Tibial nerve (tissue), 4 donors: Measurements from ENCODE around the gene SF3B4. TPM values are rescaled to one million over a fixed set of nuclear protein-coding genes. Genes with fewer than 3 reads are reported as not detected.

Source experiments
- DNase-seq, 2 donors: peaks; one replicate each; pipeline ENCODE4 v3.0.0-alpha.2; 2019; ENCODE audit warnings: low spot score in 2 of 2
- H3K27ac ChIP-seq, 4 donors: fragments of 200-600 bp; sonication (generic) in 3 of 4; one replicate each; pipeline ENCODE4 v1.5.1; 2017 to 2019; ENCODE audit warnings: mild to moderate bottlenecking in 1 of 4
- H3K27me3 ChIP-seq, 2 donors: fragments of 200-600 bp; sonication (generic) in 1 of 2; one replicate each; pipeline versions ENCODE4 v1.5.1 to v1.6.0; 2017 to 2019
- H3K36me3 ChIP-seq, 3 donors: fragments of 200-600 bp; sonication (generic); one replicate each; pipeline ENCODE4 v1.5.1; 2018 to 2019
- H3K4me1 ChIP-seq, 4 donors: fragments of 200-600 bp; sonication (generic) in 3 of 4; one replicate each; pipeline ENCODE4 v1.5.1; 2017 to 2019
- H3K4me3 ChIP-seq, 4 donors: fragments of 200-600 bp; sonication (generic) in 3 of 4; one replicate each; pipeline ENCODE4 v1.5.1; 2017 to 2019; ENCODE audit warnings: mild to moderate bottlenecking in 1 of 4, moderate library complexity in 1 of 4
- H3K9me3 ChIP-seq, 4 donors: fragments of 200-600 bp; sonication (generic) in 3 of 4; one replicate each; pipeline ENCODE4 v1.5.1; 2017 to 2019
- CTCF ChIP-seq, 5 experiments: fragments of 200-600 bp in 3 of 5; fragments of 450-650 bp in 2 of 5; sonication (generic) in 3 of 5; IDR thresholded peaks; one replicate each; pipeline ENCODE4 v1.5.1; 2016 to 2019; ENCODE audit warnings: antibody characterized with exemption in 5 of 5, mild to moderate bottlenecking in 3 of 5, moderate library complexity in 2 of 5
- EP300 ChIP-seq, 2 donors: sonication (generic); formaldehyde crosslinking; IDR thresholded peaks; one replicate each; pipeline ENCODE4 v1.6.1; 2017; ENCODE audit warnings: antibody characterized with exemption in 2 of 2, mild to moderate bottlenecking in 1 of 2
- POLR2A ChIP-seq, 2 donors: fragments of 450-650 bp; IDR thresholded peaks; one replicate each; pipeline ENCODE4 v1.6.1; 2017; ENCODE audit warnings: antibody characterized with exemption in 2 of 2, mild to moderate bottlenecking in 2 of 2, moderate library complexity in 2 of 2
- WGBS, 2 donors: methylation state at CpG; one replicate each; pipeline ENCODE4 v1.1.5; 2018; 5-methylcytosine and 5-hydroxymethylcytosine counted together
- total RNA-seq, 4 donors: library from RNA; depleted of rRNA; stranded (reverse); fragments of >200 nt; gene quantifications; one replicate each; pipeline ENCODE4 v1.1.0, GENCODE V29; 2016

SF3B4 gene
- 10 to 100 TPM in 2 of 4 donors, 1 to 10 TPM in 2; 6.3 to 14.3 (median 9.7) TPM for total RNA-seq

- peak; percentile 88 to 94 for DNase-seq
- Histone ChIP-seq H3K9me3 (no peaks in the 10 kb centered on the region), H3K27me3 (no peaks in the 10 kb centered on the region), H3K4me3 (peak within 1 kb of the TSS; percentile 65 to 89 (median 78)), H3K4me1 (peaks cover 0 to 35% (median 18%) of the 10 kb centered on the region in 4 donors), H3K36me3 (peaks cover 3 to 74% (median 24%) of the 10 kb centered on the region in 3 donors), H3K27ac (peak within 1 kb of the TSS; percentile 89 to 97 (median 94))
- peak in 2 of 5 experiments; percentile 38 to 47 for TF ChIP-seq CTCF (IDR thresholded peaks at IDR 0.05)
- TF ChIP-seq POLR2A (IDR thresholded peaks at IDR 0.05), result peak; percentile 90 to 97
- peak; percentile 83 to 99 for TF ChIP-seq EP300 (IDR thresholded peaks at IDR 0.05)
- WGBS, 2 donors, result 1% methylated on average over 44 to 45 of the region's 47 CpGs
These were observed at the start of gene SF3B4 for GRCh38 chr1:149927563-149928400. TSS of gene SF3B4 (minus strand) at chr1:149927803. CDS start at chr1:149927759, 44 bp downstream.

GRCh38 chr1:149977345-149977744, 49.7 kb upstream of the SF3B4 start:
- Histone ChIP-seq H3K27ac (no peak overlapping the region), H3K4me3 (no peak overlapping the region), H3K9me3 (no peaks in the 10 kb centered on the region), H3K27me3 (no peaks in the 10 kb centered on the region), H3K4me1 (peaks cover 0 to 38% (median 9%) of the 10 kb centered on the region in 4 donors), H3K36me3 (peaks cover 0 to 50% (median 0%) of the 10 kb centered on the region in 3 donors)
- 91% methylated on average over 3 of the region's 3 CpGs for WGBS, 2 donors
- no peak for DNase-seq
- TF ChIP-seq EP300 (IDR thresholded peaks at IDR 0.05) (no peak), CTCF (IDR thresholded peaks at IDR 0.05) (no peak), POLR2A (IDR thresholded peaks at IDR 0.05) (no peak)

GRCh38 chr1:149972547-149972946, 44.9 kb upstream of the SF3B4 start:
- Histone ChIP-seq H3K27me3 (no peaks in the 10 kb centered on the region), H3K9me3 (no peaks in the 10 kb centered on the region), H3K36me3 (peaks cover 0 to 98% (median 3%) of the 10 kb centered on the region in 3 donors), H3K4me3 (no peak overlapping the region), H3K4me1 (peaks cover 0 to 4% (median 0%) of the 10 kb centered on the region in 4 donors), H3K27ac (no peak overlapping the region)
- WGBS, 2 donors, result 91 to 99% methylated on average over 2 of the region's 2 CpGs
- no peak for DNase-seq
- TF ChIP-seq POLR2A (IDR thresholded peaks at IDR 0.05) (no peak), EP300 (IDR thresholded peaks at IDR 0.05) (no peak), CTCF (IDR thresholded peaks at IDR 0.05) (no peak)

- Histone ChIP-seq H3K9me3 (no peaks in the 10 kb centered on the region), H3K4me1 (peaks cover 0 to 33% (median 4%) of the 10 kb centered on the region in 4 donors), H3K4me3 (no peak overlapping the region), H3K27ac (no peak overlapping the region), H3K36me3 (peaks cover 0 to 88% (median 3%) of the 10 kb centered on the region in 3 donors), H3K27me3 (no peaks in the 10 kb centered on the region)
- TF ChIP-seq EP300 (IDR thresholded peaks at IDR 0.05), result no peak
- TF ChIP-seq CTCF (IDR thresholded peaks at IDR 0.05), result no peak
- TF ChIP-seq POLR2A (IDR thresholded peaks at IDR 0.05), result no peak
- DNase-seq, result no peak
These were observed 40.0 kb upstream of the SF3B4 start for GRCh38 chr1:149967646-149968045.

- TF ChIP-seq EP300 (IDR thresholded peaks at IDR 0.05), result no peak
- no peak for TF ChIP-seq POLR2A (IDR thresholded peaks at IDR 0.05)
- no peak for TF ChIP-seq CTCF (IDR thresholded peaks at IDR 0.05)
- WGBS, 2 donors, result 83 to 89% methylated on average over 3 of the region's 3 CpGs
- Histone ChIP-seq H3K9me3 (no peaks in the 10 kb centered on the region), H3K27ac (peak overlapping the region in 1 of 4 donors; percentile 13), H3K36me3 (peaks cover 0 to 82% (median 2%) of the 10 kb centered on the region in 3 donors), H3K27me3 (no peaks in the 10 kb centered on the region), H3K4me1 (peaks cover 0 to 39% (median 10%) of the 10 kb centered on the region in 4 donors), H3K4me3 (no peak overlapping the region)
- DNase-seq, result no peak
These were observed 39.4 kb upstream of the SF3B4 start for GRCh38 chr1:149967041-149967440.
